IMR-90 (cell line): Measurements from ENCODE around the gene PRKD3. TPM values are rescaled to one million over a fixed set of nuclear protein-coding genes. Genes with fewer than 3 reads are reported as not detected.

Experiments used
- ATAC-seq: fragments of 200-7000 bp; cut with Tn5 transposase; 2 replicates; pipeline ENCODE4 v1.9.1; 2020; ENCODE audit warnings: low read depth, mild to moderate bottlenecking, moderate library complexity
- BruUV-seq: library from RNA; stranded (reverse); fragments of 400-500 nt; replicated peaks from 2 replicates; lab custom pipeline; 2021; lab: Mats Ljungman, UMichigan
- CTCF ChIA-PET: fragments of 300-600 bp; formaldehyde crosslinking; extraction: SDS; loops from one replicate; lab custom pipeline; 2021; ENCODE audit warnings: antibody characterized with exemption; lab: Yijun Ruan, JAX
- POLR2A ChIA-PET: fragments of 300-600 bp; sonication (Branson Sonifier 250); formaldehyde crosslinking; loops from one replicate; lab custom pipeline; 2022; ENCODE audit warnings: antibody characterized with exemption; ENCODE audit not compliant: unreplicated experiment; lab: Charles Lee
- DNase-seq: peaks from one replicate; pipeline ENCODE4 v3.0.0; 2013
- H2AFZ ChIP-seq: replicated peaks from 2 replicates; pipeline ENCODE3; 2013; ENCODE audit warnings: low read length, mild to moderate bottlenecking; ENCODE audit not compliant: poor library complexity
- H2AK5ac ChIP-seq: 2 replicates; pipeline ENCODE4 v1.6.1; 2013; ENCODE audit warnings: low read depth, low read length, inconsistent platforms
- H2AK9ac ChIP-seq: replicated peaks from 2 replicates; pipeline ENCODE3; 2013; ENCODE audit warnings: mild to moderate bottlenecking, low read depth, low read length, moderate library complexity; ENCODE audit not compliant: poor library complexity
- H2BK120ac ChIP-seq: 2 replicates; pipeline ENCODE4 v1.6.1; 2013; ENCODE audit warnings: low read depth, low read length, inconsistent platforms
- H2BK15ac ChIP-seq: 3 replicates; pipeline ENCODE4 v1.6.1; 2013; ENCODE audit warnings: low read depth, low read length, inconsistent platforms
- H2BK20ac ChIP-seq: 2 replicates; pipeline ENCODE4 v1.6.1; 2013; ENCODE audit warnings: low read depth, mild to moderate bottlenecking, inconsistent platforms, low read length, moderate library complexity
- H2BK5ac ChIP-seq: 2 replicates; pipeline ENCODE4 v1.6.1; 2013; ENCODE audit warnings: mild to moderate bottlenecking, low read depth, low read length, inconsistent platforms; ENCODE audit not compliant: poor library complexity, severe bottlenecking
- H3K14ac ChIP-seq: replicated peaks from 2 replicates; pipeline ENCODE4 v1.6.1; 2013; ENCODE audit warnings: low read depth, low read length, inconsistent platforms
- H3K18ac ChIP-seq: 2 replicates; pipeline ENCODE4 v1.6.1; 2013; ENCODE audit warnings: low read depth, low read length, control low read depth
- H3K23ac ChIP-seq: 2 replicates; pipeline ENCODE4 v1.6.1; 2013; ENCODE audit warnings: low read depth, low read length, inconsistent platforms
- H3K27ac ChIP-seq: 2 replicates; pipeline ENCODE4 v1.5.1; 2013; ENCODE audit warnings: mild to moderate bottlenecking, control low read depth, low read length; ENCODE audit not compliant: insufficient read depth
- H3K27me3 ChIP-seq: 2 replicates; pipeline ENCODE4 v1.6.1; 2013; ENCODE audit warnings: low read length; ENCODE audit not compliant: control insufficient read depth, insufficient read depth
- H3K36me3 ChIP-seq: 2 replicates; pipeline ENCODE4 v1.6.1; 2013; ENCODE audit warnings: low read length, mixed read lengths; ENCODE audit not compliant: control insufficient read depth, insufficient read depth
- H3K4ac ChIP-seq: 2 replicates; pipeline ENCODE4 v1.6.1; 2013; ENCODE audit warnings: low read depth, low read length, inconsistent platforms
- H3K4me1 ChIP-seq: 2 replicates; pipeline ENCODE4 v1.6.1; 2013; ENCODE audit warnings: low read length, mixed read lengths; ENCODE audit not compliant: control insufficient read depth, insufficient read depth
- H3K4me2 ChIP-seq: 2 replicates; pipeline ENCODE4 v1.6.1; 2013; ENCODE audit warnings: low read depth, mild to moderate bottlenecking, control low read depth, low read length, moderate library complexity
- H3K4me3 ChIP-seq: 2 replicates; pipeline ENCODE4 v1.5.1; 2013; ENCODE audit warnings: low read depth, mild to moderate bottlenecking, control low read depth, low read length, moderate library complexity; ENCODE audit not compliant: insufficient read depth
- H3K56ac ChIP-seq: 2 replicates; pipeline ENCODE4 v1.6.1; 2013; ENCODE audit warnings: low read length, inconsistent platforms; ENCODE audit not compliant: insufficient read depth; ENCODE audit errors: extremely low read depth
- H3K79me1 ChIP-seq, 2 experiments: 2 replicates each; pipeline ENCODE4 v1.6.1; 2013; ENCODE audit warnings: low read length in 2 of 2, inconsistent platforms in 1 of 2, low read depth in 1 of 2
- H3K9ac ChIP-seq: 2 replicates; pipeline ENCODE4 v1.6.1; 2013; ENCODE audit warnings: low read depth, low read length, control low read depth
- H3K9me1 ChIP-seq: 2 replicates; pipeline ENCODE4 v1.6.1; 2013; ENCODE audit warnings: low read length, inconsistent platforms; ENCODE audit not compliant: insufficient read depth
- H3K9me3 ChIP-seq: 2 replicates; pipeline ENCODE4 v1.6.1; 2013; ENCODE audit warnings: low read length; ENCODE audit not compliant: control insufficient read depth, insufficient read depth
- H4K20me1 ChIP-seq: 2 replicates; pipeline ENCODE4 v1.6.1; 2013; ENCODE audit warnings: low read length, inconsistent platforms; ENCODE audit not compliant: insufficient read depth
- H4K5ac ChIP-seq: 2 replicates; pipeline ENCODE4 v1.6.1; 2013; ENCODE audit warnings: mild to moderate bottlenecking, low read depth, low read length, control low read depth
- H4K8ac ChIP-seq, 2 experiments: 2 replicates each; pipeline ENCODE4 v1.6.1; 2013; ENCODE audit warnings: low read depth in 2 of 2, low read length in 2 of 2, control low read depth in 1 of 2, inconsistent platforms in 1 of 2
- H4K91ac ChIP-seq: 2 replicates; pipeline ENCODE4 v1.6.1; 2013; ENCODE audit warnings: low read depth, low read length, inconsistent platforms; ENCODE audit not compliant: insufficient read depth
- RCOR1 ChIP-seq: IDR thresholded peaks from 2 replicates; pipeline ENCODE4 v1.6.1; 2012; ENCODE audit warnings: mild to moderate bottlenecking, low read length, improper control_type of control experiment; ENCODE audit not compliant: insufficient replicate concordance
- dilution Hi-C: fragments of 300-500 bp; cut with HindIII; formaldehyde crosslinking; loops from one replicate; pipeline ENCODE4 v1.14.3; 2018; ENCODE audit warnings: low sequenced_read_pairs; ENCODE audit not compliant: unreplicated experiment
- in situ Hi-C: fragments of 300-500 bp; cut with MboI; formaldehyde crosslinking; loops from 3 replicates; pipeline ENCODE4 v1.14.3; 2019; ENCODE audit warnings: low sequenced_read_pairs, inconsistent platforms, mixed read lengths
- intact Hi-C: fragments of 100-400 bp; cut with micrococcal nuclease; formaldehyde crosslinking; loops from 2 replicates; pipeline ENCODE4 v1.10.0; 2022
- polyA plus RNA-seq, 3 experiments: library from polyadenylated mRNA; depleted of rRNA; stranded (reverse); fragments of >200 nt; gene quantifications; 2 replicates each; pipeline ENCODE4 v1.2.3, GENCODE V29; 2012; ENCODE audit warnings: low replicate concordance in 1 of 3
- total RNA-seq: library from RNA; depleted of rRNA; stranded (reverse); fragments of >200 nt; gene quantifications from 2 replicates; pipeline ENCODE4 v1.2.3, GENCODE V29; 2012

PRKD3 gene
- total and polyA plus RNA-seq, 2 of the 4 experiments (the other 2 are of a cell fraction), result 15.8 to 46.4 TPM

DNA sequence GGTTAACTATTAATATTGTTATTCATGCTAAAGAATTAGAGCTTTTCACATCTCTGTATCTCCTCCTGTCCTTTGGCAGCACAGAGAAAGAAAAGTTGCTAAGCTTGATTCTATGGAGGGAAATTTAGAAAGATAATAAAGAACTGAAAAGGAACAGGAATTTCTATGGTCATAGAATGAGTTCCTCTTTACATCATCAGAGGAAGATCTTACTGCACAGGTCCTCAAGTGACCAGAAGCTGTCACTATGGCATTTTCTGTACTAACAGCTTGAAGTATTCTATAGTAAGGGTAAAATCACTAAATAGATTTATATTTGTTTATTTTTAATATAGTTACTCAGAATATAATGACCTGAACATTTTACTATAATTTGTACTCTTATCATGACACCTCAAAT, 6.0 kb upstream of the PRKD3 start:
- ATAC-seq (no peak), DNase-seq (no peak)
- ChIA-PET CTCF (interaction anchor here (0.6 to 2.1 kb wide), 3 partner anchors 13 to 65 kb away, joined by 3 to 5 read pairs (median 4); no protein-coding TSS in a partner anchor), POLR2A (no interaction called here)
- Histone ChIP-seq H3K14ac (no peak overlapping the region), H3K4me1 (peaks cover 4% of the 10 kb centered on the region; the same call in 1 of the 2 replicates), H2BK120ac (no peak overlapping the region), H3K79me1 (0 out of 4 replicates have a peak, but pooled peaks cover 0 to 2% of the 10 kb centered on the region in 2 experiments), H3K9me3 (no peaks in the 10 kb centered on the region), H2AFZ (no peak overlapping the region), H3K4me3 (no peak overlapping the region), H3K56ac (no peak overlapping the region), H2AK9ac (no peak overlapping the region), H4K20me1 (no peaks in the 10 kb centered on the region), H2AK5ac (no peak overlapping the region), H2BK5ac (no peak overlapping the region), H3K27me3 (peaks cover 2% of the 10 kb centered on the region; the same call in 1 of the 2 replicates), H3K36me3 (no peaks in the 10 kb centered on the region), H3K4me2 (no peak overlapping the region), H3K9ac (no peak overlapping the region), H3K23ac (no peak overlapping the region), H4K8ac (no peak overlapping the region), H4K91ac (no peak overlapping the region), H4K5ac (no peak overlapping the region), H3K27ac (no peak overlapping the region), H3K9me1 (no peaks in the 10 kb centered on the region), H2BK15ac (no peak overlapping the region), H2BK20ac (no peak overlapping the region), H3K4ac (no peak overlapping the region), H3K18ac (no peak overlapping the region)
- in situ Hi-C loops (no loop called here), intact Hi-C loops (no loop called here), dilution Hi-C loops (no loop called here)
- TF ChIP-seq RCOR1, result no peak
- no TSS peak for BruUV-seq
